GM18505 (cell line): Measurements from ENCODE around the gene MAS1L.

Source experiments
- ATAC-seq: cut with Tn5 transposase; IDR thresholded peaks from one replicate; pipeline ENCODE4 v1.9.1; 2021; ENCODE audit not compliant: unreplicated experiment
- POLR2A ChIP-seq: IDR thresholded peaks from 4 replicates; pipeline ENCODE4 v1.6.1; 2011; ENCODE audit warnings: borderline replicate concordance; ENCODE audit not compliant: insufficient read depth, insufficient read length; ENCODE audit errors: extremely low read depth

The MAS1L gene

GRCh38 chr6:29522227-29522626, 34.5 kb upstream of the MAS1L start:
- no peak for TF ChIP-seq POLR2A
- ATAC-seq: no peak

DNA sequence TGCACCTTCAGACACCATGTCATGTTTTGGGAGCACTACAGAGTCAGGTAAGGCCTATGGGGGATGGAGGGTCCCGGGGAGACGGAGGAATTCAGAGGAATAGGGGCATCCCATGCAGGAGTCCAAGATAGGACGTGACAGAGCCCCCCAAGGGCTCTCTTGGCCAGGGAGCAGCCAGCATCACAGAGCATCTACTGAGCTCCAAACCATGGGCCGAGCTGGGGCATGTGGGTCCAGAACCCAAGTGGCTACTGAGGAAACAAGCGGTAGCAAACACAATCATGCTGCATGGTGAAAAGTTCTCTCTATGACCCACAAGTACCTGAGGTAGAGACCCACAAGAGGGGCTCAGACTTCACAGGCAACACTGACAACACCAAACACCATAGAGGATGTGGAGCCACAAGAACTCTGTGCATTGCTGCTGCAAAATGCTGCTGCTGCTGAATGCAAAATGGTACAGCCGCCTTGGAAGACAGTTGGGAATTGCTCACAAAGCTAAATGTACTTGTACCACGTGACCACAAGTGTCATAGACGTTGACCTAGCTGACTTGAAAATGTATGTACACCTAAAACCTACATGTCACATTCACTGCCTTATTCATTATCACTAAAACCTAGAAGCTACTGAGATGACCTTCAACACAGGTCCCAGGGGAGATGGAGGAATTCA, 33.4 kb upstream of the MAS1L start:
- TF ChIP-seq POLR2A: no peak
- no peak for ATAC-seq

- TF ChIP-seq POLR2A: no peak
- no peak for ATAC-seq
These were observed 32.5 kb upstream of the MAS1L start for GRCh38 chr6:29520232-29520631.

- TF ChIP-seq POLR2A: no peak
- no peak for ATAC-seq
These were observed 31.7 kb upstream of the MAS1L start for GRCh38 chr6:29519291-29520010.

DNA sequence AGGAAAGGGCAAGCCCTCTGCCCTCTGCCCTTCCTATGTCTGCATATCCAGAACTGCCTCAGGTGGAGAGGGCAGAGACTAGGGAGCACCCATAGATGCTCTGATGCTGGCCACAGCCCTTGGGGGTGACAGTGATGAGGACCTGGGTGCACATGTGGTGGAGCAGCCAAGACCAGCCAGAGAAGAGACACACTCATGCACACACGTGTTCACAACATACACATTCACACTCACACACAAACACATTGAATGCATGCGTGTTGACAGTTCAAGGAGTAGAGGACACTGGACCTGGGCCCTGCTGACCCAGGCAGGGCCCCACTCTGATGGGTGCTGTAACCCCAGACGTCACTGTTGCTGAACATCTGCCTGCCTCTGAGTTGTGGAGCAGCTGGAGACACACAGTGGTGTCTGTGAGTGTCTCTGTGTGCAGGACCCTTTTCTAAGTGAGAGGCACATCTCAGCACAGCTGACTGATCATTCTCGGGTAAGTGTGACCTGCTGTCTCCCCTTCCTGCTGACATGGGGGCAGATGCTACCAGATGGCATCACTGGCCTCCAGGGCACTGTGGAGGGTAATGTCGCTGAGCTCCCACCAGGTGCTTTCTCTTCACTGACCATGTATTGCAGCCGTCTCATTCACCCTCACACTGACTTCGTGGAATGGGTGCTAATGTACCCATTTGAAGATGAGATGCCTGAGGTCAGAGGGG, 30.1 kb upstream of the MAS1L start:
- no peak for ATAC-seq
- no peak for TF ChIP-seq POLR2A

GRCh38 chr6:29517245-29517644, 29.5 kb upstream of the MAS1L start:
- TF ChIP-seq POLR2A: no peak
- no peak for ATAC-seq

DNA sequence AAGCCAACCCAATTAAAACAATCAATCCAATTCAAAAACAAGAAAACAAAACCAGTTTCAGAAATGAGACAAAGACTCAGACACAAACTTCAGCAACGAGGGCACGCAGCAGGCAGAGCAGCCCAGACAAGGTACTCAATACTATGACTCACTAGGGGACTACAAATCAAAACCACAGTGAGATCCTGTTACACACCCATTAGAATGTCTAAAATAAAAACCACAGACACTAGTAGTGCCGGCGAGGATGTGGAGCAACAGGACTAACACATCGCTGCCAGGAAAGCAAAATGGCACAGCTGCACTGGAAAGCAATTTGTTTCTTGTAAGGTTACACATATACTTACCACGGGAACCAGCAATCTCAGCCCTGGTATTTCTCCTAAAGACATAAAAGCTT, 28.4 kb upstream of the MAS1L start:
- TF ChIP-seq POLR2A: no peak
- no peak for ATAC-seq

DNA sequence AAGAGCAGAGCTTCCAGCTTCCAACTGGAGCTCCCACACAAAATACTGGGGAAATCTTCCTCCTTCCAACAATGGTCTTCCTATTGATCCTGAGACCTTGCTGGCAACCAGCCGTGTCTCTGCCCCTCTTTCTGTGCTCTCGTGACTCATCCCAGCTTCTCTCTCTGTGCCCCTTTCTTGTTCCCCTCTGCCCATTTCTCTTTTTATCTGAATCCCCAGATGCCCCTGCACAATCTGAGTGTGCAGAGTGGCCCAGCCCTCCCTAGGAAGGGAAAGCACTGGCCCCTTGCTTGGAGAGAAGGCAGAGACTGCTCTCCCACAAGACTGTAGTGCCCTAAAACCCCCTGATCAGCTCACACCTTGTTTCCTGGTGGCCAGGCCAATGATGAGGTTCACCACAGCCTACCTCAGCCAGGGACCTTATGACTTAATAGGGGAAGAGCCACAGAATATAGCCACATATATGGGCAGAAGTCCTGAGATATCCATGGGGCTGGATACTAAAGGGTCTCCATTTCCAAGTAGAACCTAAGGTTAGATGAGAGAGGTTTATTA, 23.1 kb upstream of the MAS1L start:
- TF ChIP-seq POLR2A: no peak
- ATAC-seq: no peak

DNA sequence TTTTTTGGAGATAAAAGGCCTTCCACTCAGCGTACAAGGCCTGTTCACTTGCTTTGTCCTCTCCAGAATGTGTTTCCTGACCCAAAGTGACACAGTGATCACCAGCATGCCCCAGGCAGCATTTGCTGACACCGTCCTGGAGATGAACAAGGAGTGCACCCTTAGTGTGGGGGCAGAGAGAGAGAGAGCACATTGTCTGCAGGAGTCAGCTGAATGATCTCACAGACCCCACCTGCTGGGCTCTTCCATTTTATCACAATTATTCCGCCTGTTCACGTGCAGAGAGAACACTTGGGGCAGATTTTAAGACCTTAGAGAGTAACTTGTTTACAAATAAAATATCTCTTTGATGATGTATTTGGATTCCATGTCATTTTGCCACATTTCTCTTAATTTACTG, 22.4 kb upstream of the MAS1L start:
- no peak for TF ChIP-seq POLR2A
- ATAC-seq: no peak

- no peak for TF ChIP-seq POLR2A
- ATAC-seq: no peak
These were observed 22.0 kb upstream of the MAS1L start for GRCh38 chr6:29509711-29510110.

DNA sequence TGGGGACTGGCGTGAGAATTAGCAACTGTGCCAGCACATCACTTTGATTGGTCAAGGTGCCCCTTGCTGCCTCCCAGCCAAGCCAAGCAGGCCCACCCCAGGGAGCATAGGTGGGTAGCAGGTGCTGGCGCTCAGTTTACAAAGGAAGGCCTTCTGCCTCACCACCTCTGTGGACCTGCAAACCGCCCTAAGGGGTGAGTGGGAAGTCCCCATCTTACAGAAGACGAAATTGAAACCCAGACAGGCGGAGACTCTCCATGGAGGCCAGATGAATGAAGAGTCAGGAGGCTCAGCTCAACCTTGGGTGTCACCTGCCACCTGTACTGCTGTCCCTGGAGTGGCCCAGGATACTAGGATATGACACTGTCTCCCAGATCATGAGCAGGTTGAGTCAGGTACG, 21.5 kb upstream of the MAS1L start:
- ATAC-seq: no peak
- no peak for TF ChIP-seq POLR2A

GRCh38 chr6:29507319-29507718, 19.6 kb upstream of the MAS1L start:
- no peak for TF ChIP-seq POLR2A
- no peak for ATAC-seq

GRCh38 chr6:29506446-29507067, 18.8 kb upstream of the MAS1L start:
- ATAC-seq: no peak
- TF ChIP-seq POLR2A: no peak
